GM12892 (cell line): ENCODE measurements around the gene RPL31.

Experiments used
- POLR2A ChIP-seq: IDR thresholded peaks from 2 replicates; pipeline ENCODE4 v1.6.1; 2011; ENCODE audit warnings: low read depth, low read length, control low read depth
- POLR2AphosphoS5 ChIP-seq: IDR thresholded peaks from 2 replicates; pipeline ENCODE4 v1.6.1; 2011; ENCODE audit warnings: low read depth, low read length, control low read depth
- TAF1 ChIP-seq: IDR thresholded peaks from 2 replicates; pipeline ENCODE4 v1.6.1; 2011; ENCODE audit warnings: low read depth, mild to moderate bottlenecking, control low read depth, low read length, borderline replicate concordance

DNA sequence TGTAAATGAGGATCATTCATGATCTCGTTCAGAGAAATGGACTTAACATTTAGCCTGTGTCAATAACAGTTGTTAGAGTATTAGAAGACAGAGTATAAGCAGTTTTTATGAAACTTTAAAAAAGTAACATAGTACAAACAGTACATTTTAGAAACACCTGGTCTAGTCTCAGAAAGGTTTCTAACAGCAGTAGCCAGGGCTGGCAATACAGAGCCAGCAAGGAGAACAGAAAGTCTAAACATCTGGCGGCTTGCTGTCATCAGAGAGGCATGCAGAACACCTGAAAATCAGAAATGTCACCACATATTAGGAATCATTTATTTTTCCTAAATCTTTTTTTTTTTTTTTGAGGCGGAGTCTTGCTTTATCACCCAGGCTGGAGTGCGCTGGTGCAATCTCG, 50.1 kb downstream of the RPL31 start:
- TF ChIP-seq POLR2A (no peak), POLR2AphosphoS5 (no peak), TAF1 (no peak)
